Right lobe of liver (tissue), 6 donors: ENCODE measurements around the gene TULP1. TPM values are rescaled to one million over a fixed set of nuclear protein-coding genes. Genes with fewer than 3 reads are reported as not detected.

Experiments
- ATAC-seq, 4 donors: fragments of 200-7000 bp; cut with Tn5 transposase; one replicate each; pipeline ENCODE4 v1.9.1; 2020; ENCODE audit warnings: mild to moderate bottlenecking in 4 of 4, moderate library complexity in 4 of 4
- DNase-seq, 3 donors: peaks; one replicate each; pipeline ENCODE4 v3.0.0-alpha.2; 2020
- H3K27ac ChIP-seq, 3 donors: fragments of 200-600 bp; one replicate each; pipeline ENCODE4 v1.8.0; 2022
- H3K27me3 ChIP-seq, 2 donors: fragments of 200-600 bp; one replicate each; pipeline ENCODE4 v1.8.0; 2022
- H3K36me3 ChIP-seq, 4 donors: fragments of 200-600 bp; sonication (generic) in 1 of 4; one replicate each; pipeline versions ENCODE4 v1.5.1 to v1.8.0; 2017 to 2022; ENCODE audit warnings: control low read depth in 1 of 4
- H3K4me1 ChIP-seq, 4 donors: fragments of 200-600 bp; sonication (generic) in 1 of 4; one replicate each; pipeline versions ENCODE4 v1.5.1 to v1.8.0; 2017 to 2022; ENCODE audit warnings: control low read depth in 1 of 4
- H3K4me3 ChIP-seq, 3 donors: fragments of 200-600 bp; one replicate each; pipeline ENCODE4 v1.8.0; 2022
- H3K9me3 ChIP-seq, 4 donors: fragments of 200-600 bp; sonication (generic) in 1 of 4; one replicate each; pipeline versions ENCODE4 v1.5.1 to v1.8.0; 2017 to 2022; ENCODE audit warnings: control low read depth in 1 of 4
- POLR2A ChIP-seq: fragments of 450-650 bp; IDR thresholded peaks from one replicate; pipeline ENCODE4 v1.6.1; 2017; ENCODE audit warnings: antibody characterized with exemption, mild to moderate bottlenecking
- WGBS: methylation state at CpG from one replicate; pipeline ENCODE4 v1.1.6; 2018; ENCODE audit warnings: low coverage, low lambda C conversion rate; ENCODE audit not compliant: insufficient coverage; ENCODE audit errors: missing lambda C conversion rate; 5-methylcytosine and 5-hydroxymethylcytosine counted together
- intact Hi-C, 2 donors: fragments of 100-400 bp; cut with DNase I; formaldehyde crosslinking; loops; one replicate each; pipeline versions ENCODE4 v1.11.2 to v1.14.1; 2022
- total RNA-seq, 6 experiments: library from RNA; depleted of rRNA in 2 of 6; stranded (reverse); fragments of >200 nt in 2 of 6; fragmentation: NEBNext Ultra II Directional in 3 of 6; extraction: Animal tissue kit (Norgen Biotek cat#: 25700) in 3 of 6; gene quantifications; one replicate each; pipeline versions ENCODE4 v1.1.0 to v1.2.4, GENCODE V29; 2016 to 2023
- TF ChIP-seq, protein P1 (sequence below), 4 donors: fragments of 200-600 bp in 3 of 4; fragments of 450-650 bp in 1 of 4; IDR thresholded peaks; one replicate each; pipeline versions ENCODE4 v1.5.1 to v1.8.0; 2016 to 2022; ENCODE audit warnings: antibody characterized with exemption in 4 of 4, mild to moderate bottlenecking in 2 of 4
- donor health status: DM: no; HTN: yes; CAD: no.
- donor health status: DM: no; HTN: no; CAD: no.
- donor health status: DM: no; HTN: no; CAD: no.
- donor health status: DM: no; HTN: yes; CAD: no.
- donor health status: DM: no; HTN: yes; CAD: no.

TULP1 gene
- total RNA-seq, 6 experiments from 2014 or later, result not detected

DNA sequence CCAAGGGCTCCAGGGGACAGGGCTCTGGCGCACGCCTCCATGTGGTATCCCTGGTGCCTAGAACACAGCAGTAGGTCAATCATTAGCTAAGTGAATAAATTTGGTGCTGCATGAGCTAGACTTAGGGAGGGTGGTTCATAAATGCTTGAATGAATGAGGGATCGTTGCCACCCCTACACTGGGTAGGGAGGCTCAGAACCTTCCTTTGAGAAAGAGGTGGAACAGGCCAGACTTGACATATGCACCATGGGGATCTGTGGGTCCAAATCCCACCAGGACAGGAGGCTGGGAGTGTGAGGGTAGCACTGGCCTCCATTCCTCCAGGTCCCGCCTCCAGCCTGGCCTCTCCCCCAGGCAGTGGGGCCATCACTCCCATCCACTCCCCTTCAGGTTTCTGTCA is 29.6 kb downstream of the TULP1 start:
- H3K36me3 ChIP-seq, result peaks cover 0 to 2% (median 0%) of the 10 kb centered on the region in 4 donors
- no peak for DNase-seq
- intact Hi-C loops, result no loop called here
- H3K9me3 ChIP-seq, result no peaks in the 10 kb centered on the region
- H3K27me3 ChIP-seq, result no peaks in the 10 kb centered on the region
- no peak overlapping the region for H3K27ac ChIP-seq
- TF ChIP-seq POLR2A, result no peak
- TF ChIP-seq, protein P1, sequence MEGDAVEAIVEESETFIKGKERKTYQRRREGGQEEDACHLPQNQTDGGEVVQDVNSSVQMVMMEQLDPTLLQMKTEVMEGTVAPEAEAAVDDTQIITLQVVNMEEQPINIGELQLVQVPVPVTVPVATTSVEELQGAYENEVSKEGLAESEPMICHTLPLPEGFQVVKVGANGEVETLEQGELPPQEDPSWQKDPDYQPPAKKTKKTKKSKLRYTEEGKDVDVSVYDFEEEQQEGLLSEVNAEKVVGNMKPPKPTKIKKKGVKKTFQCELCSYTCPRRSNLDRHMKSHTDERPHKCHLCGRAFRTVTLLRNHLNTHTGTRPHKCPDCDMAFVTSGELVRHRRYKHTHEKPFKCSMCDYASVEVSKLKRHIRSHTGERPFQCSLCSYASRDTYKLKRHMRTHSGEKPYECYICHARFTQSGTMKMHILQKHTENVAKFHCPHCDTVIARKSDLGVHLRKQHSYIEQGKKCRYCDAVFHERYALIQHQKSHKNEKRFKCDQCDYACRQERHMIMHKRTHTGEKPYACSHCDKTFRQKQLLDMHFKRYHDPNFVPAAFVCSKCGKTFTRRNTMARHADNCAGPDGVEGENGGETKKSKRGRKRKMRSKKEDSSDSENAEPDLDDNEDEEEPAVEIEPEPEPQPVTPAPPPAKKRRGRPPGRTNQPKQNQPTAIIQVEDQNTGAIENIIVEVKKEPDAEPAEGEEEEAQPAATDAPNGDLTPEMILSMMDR (IDR thresholded peaks at IDR 0.05), result no peak
- no peak for ATAC-seq
- no peak overlapping the region for H3K4me3 ChIP-seq
- peaks cover 0 to 9% (median 0%) of the 10 kb centered on the region in 4 donors for H3K4me1 ChIP-seq
- WGBS, result 80% methylated on average over 4 of the region's 4 CpGs

DNA sequence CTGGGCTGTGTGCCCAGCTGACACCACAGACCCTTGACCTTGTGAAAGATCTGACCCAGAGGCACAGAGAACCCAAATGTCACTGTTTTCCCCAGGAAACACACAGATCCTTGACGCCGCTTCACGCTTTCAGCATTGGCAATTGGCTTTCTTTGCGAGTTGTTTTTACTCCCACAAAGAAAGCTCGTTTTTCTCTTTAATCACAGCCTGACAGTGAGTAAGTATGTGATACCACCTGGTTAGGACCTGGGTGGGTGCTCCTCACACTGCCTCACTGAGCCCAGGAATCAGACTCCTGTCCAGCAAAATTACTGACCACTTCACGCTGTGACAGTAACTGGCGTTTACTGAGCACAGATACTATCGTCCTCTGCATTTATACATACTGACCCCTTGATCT is 31.5 kb downstream of the TULP1 start:
- intact Hi-C loops, result no loop called here
- Histone ChIP-seq H3K4me1 (peaks cover 0 to 9% (median 0%) of the 10 kb centered on the region in 4 donors), H3K27ac (no peak overlapping the region), H3K9me3 (no peaks in the 10 kb centered on the region), H3K27me3 (no peaks in the 10 kb centered on the region), H3K4me3 (no peak overlapping the region), H3K36me3 (peaks cover 0 to 2% (median 0%) of the 10 kb centered on the region in 4 donors)
- TF ChIP-seq, protein P1 (IDR thresholded peaks at IDR 0.05), result no peak
- TF ChIP-seq POLR2A, result no peak
- DNase-seq (no peak), ATAC-seq (peak in 1 of 4 donors; percentile 49)
- 43% methylated on average over 8 of the region's 8 CpGs for WGBS

DNA sequence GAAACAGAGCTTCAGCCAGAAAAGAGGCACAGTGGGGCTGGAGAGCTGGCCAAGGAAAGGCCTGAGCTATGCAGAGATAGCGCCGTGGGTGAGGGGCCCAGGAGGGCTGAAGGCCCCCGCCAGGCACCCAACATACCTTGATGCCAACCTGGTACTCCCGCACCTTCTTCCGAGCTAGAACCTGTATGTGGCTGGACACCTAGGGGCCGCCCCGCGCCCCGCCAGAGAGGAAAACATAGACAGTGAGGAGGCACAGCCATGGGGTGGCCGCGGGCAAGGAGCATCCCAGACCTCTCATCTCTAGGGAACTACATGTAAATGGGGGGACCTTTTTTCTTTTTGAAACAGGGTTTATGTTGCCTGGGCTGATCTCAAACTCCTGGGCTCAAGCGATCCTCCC is 32.5 kb downstream of the TULP1 start:
- intact Hi-C loops, result no loop called here
- H3K27ac ChIP-seq, result no peak overlapping the region

DNA sequence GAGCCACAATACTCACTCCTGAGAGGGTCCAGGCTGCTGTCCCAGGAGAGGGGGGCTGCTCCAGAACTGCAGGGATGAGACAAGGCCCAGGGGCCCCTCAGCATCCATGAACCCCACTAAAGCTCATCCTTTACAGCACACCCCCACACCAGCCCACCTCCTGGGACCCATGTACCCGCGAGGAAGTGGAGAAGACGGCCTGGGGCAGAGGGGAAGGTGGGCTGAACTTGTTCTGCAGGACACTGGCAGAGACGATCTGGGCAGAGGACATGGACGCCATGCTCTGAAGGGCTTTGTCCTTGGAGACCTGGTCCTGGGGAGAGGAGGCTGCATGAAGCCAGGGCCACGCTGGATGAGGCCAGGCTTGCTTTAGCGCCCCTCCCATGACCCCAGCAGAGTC is 34.4 kb downstream of the TULP1 start:
- Histone ChIP-seq H3K4me3 (no peak overlapping the region), H3K27ac (no peak overlapping the region), H3K27me3 (no peaks in the 10 kb centered on the region), H3K9me3 (no peaks in the 10 kb centered on the region), H3K4me1 (peaks cover 0 to 9% (median 0%) of the 10 kb centered on the region in 4 donors), H3K36me3 (peaks cover 0 to 5% (median under 1%) of the 10 kb centered on the region in 4 donors)
- 92% methylated on average over 4 of the region's 7 CpGs for WGBS
- no peak for TF ChIP-seq POLR2A
- DNase-seq (no peak), ATAC-seq (no peak)
- intact Hi-C loops, result no loop called here

More for the DNA sequence above, 32.5 kb downstream of the TULP1 start:
- Histone ChIP-seq H3K4me3 (no peak overlapping the region), H3K36me3 (peaks cover 0 to 2% (median 0%) of the 10 kb centered on the region in 4 donors), H3K9me3 (no peaks in the 10 kb centered on the region), H3K27me3 (no peaks in the 10 kb centered on the region), H3K4me1 (peaks cover 0 to 9% (median 0%) of the 10 kb centered on the region in 4 donors)
- no peak for DNase-seq
- ATAC-seq, result no peak
- no peak for TF ChIP-seq POLR2A
- TF ChIP-seq, protein P1 (IDR thresholded peaks at IDR 0.05), result no peak
- 90% methylated on average over 4 of the region's 12 CpGs for WGBS

DNA sequence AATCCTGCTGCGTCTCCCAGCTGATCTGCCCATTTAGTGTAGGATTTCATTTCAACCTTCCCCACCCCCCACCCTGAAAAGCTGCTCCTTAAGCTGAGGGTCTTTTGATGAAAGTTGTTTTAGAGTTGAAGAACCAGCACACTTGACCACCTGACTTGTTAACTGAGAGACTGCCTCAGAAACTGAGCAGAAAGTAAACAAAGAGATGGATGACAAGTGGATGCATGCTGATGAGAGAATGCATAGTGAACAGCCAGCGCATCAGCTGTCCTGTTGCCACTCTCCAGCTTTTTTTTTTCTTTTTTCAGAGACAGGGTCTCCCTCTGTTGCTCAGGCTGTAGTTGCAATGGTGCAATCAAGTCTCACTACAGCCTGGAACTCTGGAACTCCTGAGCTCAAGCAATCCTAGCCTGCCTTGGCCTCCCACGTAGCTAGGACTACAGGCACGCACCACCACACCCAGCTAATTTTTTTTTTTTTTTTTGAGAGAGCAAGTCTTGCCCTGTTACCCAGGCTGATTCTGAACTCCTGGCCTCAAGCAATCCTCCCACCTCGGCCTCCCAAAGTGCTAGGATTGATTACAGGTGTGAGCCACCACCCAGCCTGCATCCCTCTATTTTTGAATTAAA is 35.0 kb downstream of the TULP1 start:
- DNase-seq (no peak), ATAC-seq (no peak)
- Histone ChIP-seq H3K27ac (no peak overlapping the region), H3K4me3 (no peak overlapping the region), H3K9me3 (no peaks in the 10 kb centered on the region), H3K36me3 (peaks cover 0 to 5% (median under 1%) of the 10 kb centered on the region in 4 donors), H3K4me1 (peaks cover 0 to 9% (median 0%) of the 10 kb centered on the region in 4 donors), H3K27me3 (no peaks in the 10 kb centered on the region)
- TF ChIP-seq POLR2A, result no peak
- TF ChIP-seq, protein P1 (IDR thresholded peaks at IDR 0.05), result no peak
- 100% methylated on average over 3 of the region's 5 CpGs for WGBS
- intact Hi-C loops, result no loop called here
